Measurements from ENCODE around the gene MYPOP. TPM values are rescaled to one million over a fixed set of nuclear protein-coding genes. Genes with fewer than 3 reads are reported as not detected.

The MYPOP gene
- total and polyA plus RNA-seq, 9 of the 15 experiments (the other 6 are each of a cell fraction or from before 2014, with no cell fraction given), result 0.32 to 7.6 (median 1.6) TPM

GRCh38 chr19:45876411-45877197 lies 25.8 kb downstream of the MYPOP start (continued):
- TF ChIP-seq TOE1 (IDR thresholded peaks at IDR 0.05; ENCODE audit: borderline replicate concordance) (peak; percentile 73), TOE1 (CRISPR knock-in tag; IDR thresholded peaks at IDR 0.05; ENCODE audit: borderline replicate concordance, low read depth) (no peak), ZNF511 (CRISPR knock-in tag; IDR thresholded peaks at IDR 0.05) (peak; percentile 31; the same call in 1 of the 2 replicates), SUPT5H (IDR thresholded peaks at IDR 0.05) (peak; percentile 66), ZC3H8 (IDR thresholded peaks at IDR 0.05) (peak; percentile 75; the same call in 1 of the 2 replicates), DLX4 (CRISPR knock-in tag; IDR thresholded peaks at IDR 0.05) (no peak), ZNF766 (CRISPR knock-in tag; conservative IDR thresholded peaks at IDR 0.05) (0 out of 2 replicates have a peak, but pooled peaks have one; percentile 50), RBBP5 (IDR thresholded peaks at IDR 0.05; ENCODE audit: borderline replicate concordance, insufficient read depth, low read length, poor library complexity, severe bottlenecking) (peak; percentile 38), ZNF445 (CRISPR knock-in tag; IDR thresholded peaks at IDR 0.05; ENCODE audit: low read depth) (no peak), NRF1 (conservative IDR thresholded peaks at IDR 0.05 in 1 of 2, IDR thresholded peaks at IDR 0.05 in 1 of 2) (peak in 1 of 2 experiments; percentile 58; a peak in 3 of 4 replicates), PURB (CRISPR knock-in tag; IDR thresholded peaks at IDR 0.05; ENCODE audit: low read depth) (no peak), NKRF (IDR thresholded peaks at IDR 0.05; ENCODE audit: borderline replicate concordance) (peak; percentile 52), PCBP2 (IDR thresholded peaks at IDR 0.05; ENCODE audit: low read depth, low read length, poor library complexity, severe bottlenecking) (no peak), SP1 (CRISPR knock-in tag; IDR thresholded peaks at IDR 0.05) (no peak), ATF1 (CRISPR knock-in tag; IDR thresholded peaks at IDR 0.05) (no peak), ATF1 (tag; IDR thresholded peaks at IDR 0.05) (peak; percentile 66), ZNF551 (CRISPR knock-in tag; IDR thresholded peaks at IDR 0.05) (no peak), NFIC (IDR thresholded peaks at IDR 0.05) (0 out of 2 replicates have a peak, but pooled peaks have one; percentile 16), HMBOX1 (IDR thresholded peaks at IDR 0.05) (no peak), MLLT1 (IDR thresholded peaks at IDR 0.05) (peak; percentile 9 to 51; a peak in 1 of 4 replicates), BDP1 (IDR thresholded peaks at IDR 0.05; ENCODE audit: insufficient read depth, insufficient read length) (no peak), TAF15 (IDR thresholded peaks at IDR 0.05; ENCODE audit: low read depth, low read length) (no peak)
